ENCODE data around the gene ACBD6. TPM values are rescaled to one million over a fixed set of nuclear protein-coding genes. Genes with fewer than 3 reads are reported as not detected.

Gene ACBD6
- polyA plus RNA-seq, 3 donors: 68.3 to 84.1 (median 76.7) TPM

GRCh38 chr1:180258935-180259334 lies 243.4 kb downstream of the ACBD6 start:
- DNase-seq: no peak

DNA sequence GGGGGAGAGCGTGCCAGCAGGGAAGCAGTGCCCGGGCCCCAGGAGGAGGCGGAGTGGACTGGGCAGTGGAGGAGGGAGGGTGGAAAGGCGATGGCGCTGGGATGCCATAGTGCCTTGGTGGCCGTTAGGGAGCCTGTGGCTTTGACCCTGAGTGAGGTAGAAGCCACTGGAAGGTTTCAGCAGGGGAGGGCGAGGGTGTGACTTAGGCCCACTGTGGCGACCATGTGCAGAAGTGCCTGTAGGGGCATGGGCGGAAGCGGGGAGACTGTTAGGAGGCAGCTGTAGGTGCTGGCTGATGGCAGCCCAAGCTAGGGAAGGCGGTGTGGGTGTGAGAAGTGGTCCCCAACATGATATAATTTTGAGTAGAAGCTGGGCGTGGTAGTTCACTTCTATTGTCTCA lies 244.1 kb downstream of the ACBD6 start:
- DNase-seq: no peak

GRCh38 chr1:180257486-180257885 lies 244.9 kb downstream of the ACBD6 start:
- DNase-seq: no peak

- DNase-seq: no peak
These were observed 245.4 kb downstream of the ACBD6 start for GRCh38 chr1:180257028-180257386.

- no peak for DNase-seq
These were observed 245.9 kb downstream of the ACBD6 start for GRCh38 chr1:180256341-180257027.

DNA sequence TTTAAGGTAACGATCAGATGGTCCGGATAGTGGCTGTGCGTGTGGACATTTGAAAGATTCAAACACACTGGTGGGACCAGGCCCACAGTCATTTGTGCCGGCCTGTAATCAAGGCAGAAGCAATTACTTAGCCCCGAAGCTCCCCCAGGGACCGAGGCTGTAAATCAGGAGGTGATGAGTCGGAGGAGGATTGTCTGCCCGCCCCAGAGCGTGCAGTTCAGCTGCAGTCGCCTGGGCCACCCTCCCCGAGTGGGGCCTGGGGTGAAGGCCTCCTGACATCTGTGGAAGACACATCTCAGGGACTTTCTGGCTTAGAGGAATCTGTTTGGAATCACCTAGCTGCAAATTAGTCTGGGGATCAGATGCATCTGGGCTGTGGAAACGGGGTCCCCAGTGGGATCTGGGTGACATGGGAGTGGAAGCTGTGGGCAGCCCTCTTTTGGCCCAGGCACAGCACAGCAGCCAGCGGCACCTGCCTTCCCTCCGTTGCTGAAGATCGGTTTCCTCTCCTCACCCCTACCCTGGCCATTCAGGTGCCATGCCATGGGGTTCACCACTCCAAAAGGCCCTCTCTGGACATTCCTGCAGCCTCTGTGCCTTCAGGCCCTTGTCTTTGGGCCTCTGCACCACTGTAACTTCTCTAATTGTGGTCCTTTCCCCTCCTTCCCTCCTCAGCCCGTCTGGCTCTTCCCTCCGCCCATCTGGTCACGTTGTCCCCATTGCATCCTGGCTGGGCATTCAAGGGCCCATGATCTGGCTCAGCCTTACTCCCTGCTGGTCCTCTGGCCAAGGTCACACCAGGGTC lies 246.6 kb downstream of the ACBD6 start:
- no peak for DNase-seq

- no peak for DNase-seq
These were observed 247.5 kb downstream of the ACBD6 start for GRCh38 chr1:180254854-180255253.

DNA sequence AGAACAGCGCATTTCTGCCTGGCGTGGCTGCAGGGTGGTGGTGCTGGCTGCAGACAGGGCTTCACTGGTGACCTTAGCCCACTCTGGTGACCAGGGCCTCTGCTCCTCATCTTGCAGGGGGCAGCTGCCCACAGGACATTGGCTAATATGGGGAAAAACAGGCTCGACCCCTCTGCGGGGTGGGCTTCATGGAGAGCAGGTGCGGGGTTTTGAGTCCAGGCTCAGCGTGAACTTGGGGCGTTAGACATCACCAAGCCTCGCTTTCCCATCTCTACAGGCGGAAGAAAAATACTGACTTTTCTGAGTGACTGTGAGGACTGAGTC lies 247.9 kb downstream of the ACBD6 start:
- no peak for DNase-seq

- no peak for DNase-seq
These were observed 248.5 kb downstream of the ACBD6 start for GRCh38 chr1:180253585-180254495.

DNA sequence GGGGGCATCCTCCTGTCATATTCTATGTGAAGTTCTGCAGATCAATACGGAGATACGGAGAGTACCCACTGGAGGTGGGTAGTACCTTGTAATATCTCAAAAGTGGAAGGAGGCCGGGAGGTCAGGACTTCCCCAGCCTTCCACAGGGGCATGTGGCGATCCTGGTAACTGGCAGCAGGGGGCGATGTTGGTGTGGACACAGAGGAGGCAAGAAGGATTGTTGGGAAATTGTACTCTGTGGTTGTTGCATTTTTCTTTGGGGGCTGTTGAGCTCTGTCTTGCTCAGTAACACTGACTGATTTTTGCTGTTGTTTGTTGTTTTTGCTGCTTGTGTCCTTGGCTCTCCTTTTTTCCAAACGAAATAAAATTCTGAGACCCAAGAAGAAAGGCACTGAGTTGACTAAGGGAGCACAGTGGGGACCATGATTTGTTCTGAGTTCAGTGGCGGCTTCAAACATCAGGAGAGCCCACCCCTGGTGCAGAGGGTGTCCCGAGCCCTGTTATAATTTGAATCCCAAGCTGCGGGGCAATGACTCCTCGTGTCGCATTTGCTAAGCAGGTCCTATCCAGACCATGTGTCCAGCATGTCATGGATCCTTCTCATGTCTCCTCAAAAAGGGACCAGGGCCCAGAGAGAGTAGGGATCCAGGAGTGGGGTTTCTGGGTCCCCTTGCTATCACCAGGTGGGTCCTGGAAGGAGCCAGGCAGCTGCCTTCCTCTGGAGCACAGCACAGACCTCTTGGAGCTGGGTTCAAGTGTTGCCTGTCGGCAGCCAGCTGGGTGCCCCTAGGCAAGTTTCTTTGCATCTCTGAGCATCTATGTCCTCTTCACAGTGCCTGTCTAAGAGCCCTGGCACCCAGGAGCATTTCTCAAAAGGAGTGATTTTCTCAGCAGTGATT lies 249.5 kb downstream of the ACBD6 start:
- no peak for DNase-seq

DNA sequence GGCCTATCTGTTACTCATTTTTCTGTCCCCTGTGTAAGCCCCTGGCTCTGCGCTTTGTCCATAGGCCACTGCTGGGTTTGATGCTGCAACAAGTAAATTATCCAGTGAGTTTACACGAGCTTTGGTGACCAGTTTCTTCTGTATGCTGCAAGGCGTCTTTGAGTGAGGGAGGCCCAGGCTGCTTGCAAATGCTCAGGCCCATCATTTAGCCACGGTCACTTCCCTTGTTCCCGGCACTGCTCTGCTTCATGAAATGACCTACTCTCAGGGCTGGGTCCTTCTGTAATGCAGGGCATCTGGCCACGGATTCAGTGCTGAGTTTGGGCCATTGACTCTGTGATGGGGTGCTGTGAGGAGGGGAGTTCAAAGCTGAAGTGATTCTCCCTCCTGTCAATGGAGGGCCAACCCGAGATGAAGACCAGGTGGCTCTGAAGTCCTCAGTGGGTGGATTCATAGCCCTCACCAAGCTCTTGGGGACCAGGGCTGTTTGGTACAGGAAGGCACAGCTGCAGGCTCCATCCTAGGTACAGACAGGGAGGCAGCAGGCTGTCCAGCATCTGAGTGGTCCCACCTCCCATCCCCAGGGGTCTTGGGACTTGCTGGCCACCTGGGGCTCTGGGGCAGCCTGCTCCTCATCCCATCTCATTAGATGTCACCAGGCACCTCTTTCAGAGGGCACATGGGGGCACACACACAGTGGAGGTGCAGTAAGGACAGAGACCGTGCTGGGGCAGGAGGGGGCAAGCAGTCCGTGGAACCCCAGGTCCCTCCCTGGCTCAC lies 250.7 kb downstream of the ACBD6 start:
- DNase-seq: no peak

GRCh38 chr1:180250883-180251509 lies 251.4 kb downstream of the ACBD6 start:
- DNase-seq: no peak

GRCh38 chr1:180250499-180250770 lies 251.9 kb downstream of the ACBD6 start:
- no peak for DNase-seq

- no peak for DNase-seq
These were observed 252.5 kb downstream of the ACBD6 start for GRCh38 chr1:180249725-180250498.

GRCh38 chr1:180248731-180249681 lies 253.4 kb downstream of the ACBD6 start:
- no peak for DNase-seq

DNA sequence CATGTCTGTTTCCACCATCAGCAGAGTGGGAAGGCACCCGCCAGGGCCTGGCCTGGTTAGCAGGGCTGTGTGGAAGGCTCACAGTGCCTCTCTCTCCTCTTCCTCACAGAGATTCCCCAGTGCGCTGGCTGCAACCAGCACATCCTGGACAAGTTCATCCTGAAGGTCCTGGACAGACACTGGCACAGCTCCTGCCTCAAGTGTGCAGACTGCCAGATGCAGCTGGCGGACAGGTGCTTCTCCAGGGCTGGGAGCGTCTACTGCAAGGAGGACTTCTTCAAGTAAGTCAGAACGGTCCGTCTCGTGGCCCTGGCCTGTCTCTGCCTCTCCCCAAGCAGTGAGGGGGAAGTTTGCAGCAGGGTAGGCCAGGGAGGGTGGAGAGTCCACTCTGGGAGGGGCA lies 254.2 kb downstream of the ACBD6 start:
- DNase-seq: no peak

GRCh38 chr1:180247580-180247979 lies 254.8 kb downstream of the ACBD6 start:
- no peak for DNase-seq

DNA sequence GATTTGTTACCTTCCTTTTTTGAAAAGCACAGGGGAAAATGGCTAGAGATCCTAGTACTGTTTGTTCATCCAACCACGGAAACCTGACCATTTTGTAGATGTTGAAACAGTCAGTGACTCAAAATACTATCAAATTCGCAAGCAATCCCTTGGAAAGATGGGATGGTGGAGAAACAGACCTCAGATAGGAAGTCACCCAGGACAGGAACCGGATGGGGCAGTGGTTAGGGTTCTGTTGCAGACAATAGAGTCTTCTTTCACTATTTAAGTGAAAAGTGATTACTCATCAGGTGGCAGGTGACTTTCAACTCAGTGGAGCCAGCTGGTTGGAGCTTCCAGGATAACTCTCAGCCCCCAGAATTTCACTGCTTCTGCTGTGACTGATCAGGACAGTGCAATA lies 255.3 kb downstream of the ACBD6 start:
- no peak for DNase-seq

DNA sequence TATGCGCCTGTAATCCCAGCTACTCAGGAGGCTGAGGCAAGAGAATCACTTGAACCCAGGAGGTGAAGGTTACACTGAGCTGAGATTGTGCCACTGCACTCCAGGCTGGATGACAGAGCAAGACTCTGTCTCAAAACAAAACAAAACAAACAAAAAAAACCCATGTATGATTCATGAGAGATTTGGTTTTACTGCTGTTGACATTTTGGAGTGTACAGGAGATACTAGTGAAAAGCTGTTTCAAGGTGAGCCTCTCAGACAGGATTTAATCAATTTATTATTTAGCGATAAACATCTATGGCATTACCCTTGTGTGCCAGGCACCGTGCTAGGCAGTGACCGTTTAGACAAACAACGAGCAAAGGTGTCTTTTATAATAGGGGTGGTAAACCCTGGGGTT lies 255.8 kb downstream of the ACBD6 start:
- no peak for DNase-seq
